ENCODE results near the gene KCNJ11. TPM values are rescaled to one million over a fixed set of nuclear protein-coding genes. Genes with fewer than 3 reads are reported as not detected.

KCNJ11 gene
- total and polyA plus RNA-seq, 2 of the 8 experiments (the other 6 are each of a cell fraction or from before 2014, with no cell fraction given) = 3.8 to 6.3 TPM

GRCh38 chr11:17354601-17354991 is 33.9 kb downstream of the KCNJ11 start:
- Histone ChIP-seq H3K79me1 (ENCODE audit: low read depth, low read length) (no peaks in the 10 kb centered on the region), H3K27ac (ENCODE audit: low read depth, low read length) (no peak overlapping the region), H3K4ac (replicated peaks; ENCODE audit: insufficient read length, low read depth, low read length) (no peak overlapping the region), H2BK15ac (ENCODE audit: low read length) (no peak overlapping the region), H3K4me3 (ENCODE audit: extremely low read depth in 1 of 4, insufficient read depth in 2 of 4, low read depth in 3 of 4, low read length in 4 of 4) (no peak overlapping the region), H2BK12ac (ENCODE audit: low read depth, low read length) (no peak overlapping the region), H3K9me3 (ENCODE audit: insufficient read depth in 2 of 2, low read depth in 1 of 2, low read length in 1 of 2) (no peaks in the 10 kb centered on the region), H2AK5ac (ENCODE audit: low read depth, low read length) (no peak overlapping the region), H2BK120ac (replicated peaks; ENCODE audit: low read depth, low read length) (no peak overlapping the region), H3K4me2 (ENCODE audit: insufficient read depth in 1 of 2, low read depth in 2 of 2, low read length in 2 of 2) (no peak overlapping the region), H4K8ac (ENCODE audit: extremely low read depth, insufficient read depth, low read length) (no peak overlapping the region), H3K9ac (replicated peaks in 1 of 4; ENCODE audit: extremely low read depth in 1 of 4, low read depth in 3 of 4, low read length in 3 of 4) (no peak overlapping the region), H3K79me2 (ENCODE audit: control insufficient read depth in 1 of 2, insufficient read depth in 2 of 2, low read length in 2 of 2) (no peaks in the 10 kb centered on the region), H3K27me3 (replicated peaks in 1 of 4; ENCODE audit: control insufficient read depth in 3 of 4, extremely low read depth in 1 of 4, insufficient read depth in 3 of 4, low read length in 3 of 4) (peaks cover 29 to 47% (median 40%) of the 10 kb centered on the region in 4 experiments), H3K23ac (ENCODE audit: insufficient read length) (no peak overlapping the region), H4K20me1 (replicated peaks in 1 of 2; ENCODE audit: control insufficient read depth in 1 of 2, insufficient read depth in 2 of 2, low read length in 2 of 2) (peaks cover 0 to 2% of the 10 kb centered on the region in 2 experiments), H3K18ac (ENCODE audit: extremely low read depth, low read length) (no peak overlapping the region), H3K4me1 (replicated peaks in 1 of 4; ENCODE audit: control insufficient read depth in 3 of 4, insufficient read depth in 4 of 4, low read length in 3 of 4) (peaks cover 0 to 8% (median 4%) of the 10 kb centered on the region in 4 experiments; a peak in 5 of 7 replicates), H3K56ac (replicated peaks; ENCODE audit: insufficient read length, low read depth, low read length) (no peak overlapping the region), H3K36me3 (ENCODE audit: control insufficient read depth in 2 of 4, insufficient read depth in 4 of 4, low read length in 3 of 4) (no peaks in the 10 kb centered on the region), H2BK20ac (ENCODE audit: low read length) (no peak overlapping the region), H3K23me2 (ENCODE audit: low read depth, low read length) (peaks cover 15% of the 10 kb centered on the region; the same call in 1 of the 2 replicates), H2BK5ac (ENCODE audit: low read depth, low read length) (no peak overlapping the region), H2AFZ (ENCODE audit: low read length) (no peak overlapping the region), H4K91ac (replicated peaks; ENCODE audit: insufficient read length, low read length) (no peak overlapping the region), H3K14ac (ENCODE audit: insufficient read length) (no peak overlapping the region), H4K5ac (ENCODE audit: insufficient read length, low read depth, low read length) (no peak overlapping the region)
- ChIA-PET POLR2A (ENCODE audit: partially characterized antibody) (interaction anchor here (0.7 kb wide), 1 partner anchor 13 kb away, joined by 5 read pairs; no protein-coding TSS in a partner anchor), CTCF (ENCODE audit: partially characterized antibody) (interaction anchor here (0.7 to 3.2 kb wide), 20 partner anchors 11 to 364 kb away, joined by 3 to 17 read pairs (median 4); no protein-coding TSS in a partner anchor)
- 65% methylated on average over 3 of the region's 3 CpGs; no CpG with 5 or more reads in 1 of the 2 experiments for WGBS, 2 experiments (ENCODE audit: extremely low coverage in 1 of 2, insufficient coverage in 1 of 2, insufficient read length in 1 of 2, insufficient replicate concordance in 2 of 2, low coverage in 1 of 2, low lambda C conversion rate in 2 of 2, missing lambda C conversion rate in 1 of 2)
- peak in 1 of 2 experiments; percentile 80 for DNase-seq (ENCODE audit: low read depth in 1 of 2, low spot score in 2 of 2)
- peak; percentile 13 for FAIRE-seq
- TF ChIP-seq, protein P1, sequence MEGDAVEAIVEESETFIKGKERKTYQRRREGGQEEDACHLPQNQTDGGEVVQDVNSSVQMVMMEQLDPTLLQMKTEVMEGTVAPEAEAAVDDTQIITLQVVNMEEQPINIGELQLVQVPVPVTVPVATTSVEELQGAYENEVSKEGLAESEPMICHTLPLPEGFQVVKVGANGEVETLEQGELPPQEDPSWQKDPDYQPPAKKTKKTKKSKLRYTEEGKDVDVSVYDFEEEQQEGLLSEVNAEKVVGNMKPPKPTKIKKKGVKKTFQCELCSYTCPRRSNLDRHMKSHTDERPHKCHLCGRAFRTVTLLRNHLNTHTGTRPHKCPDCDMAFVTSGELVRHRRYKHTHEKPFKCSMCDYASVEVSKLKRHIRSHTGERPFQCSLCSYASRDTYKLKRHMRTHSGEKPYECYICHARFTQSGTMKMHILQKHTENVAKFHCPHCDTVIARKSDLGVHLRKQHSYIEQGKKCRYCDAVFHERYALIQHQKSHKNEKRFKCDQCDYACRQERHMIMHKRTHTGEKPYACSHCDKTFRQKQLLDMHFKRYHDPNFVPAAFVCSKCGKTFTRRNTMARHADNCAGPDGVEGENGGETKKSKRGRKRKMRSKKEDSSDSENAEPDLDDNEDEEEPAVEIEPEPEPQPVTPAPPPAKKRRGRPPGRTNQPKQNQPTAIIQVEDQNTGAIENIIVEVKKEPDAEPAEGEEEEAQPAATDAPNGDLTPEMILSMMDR (IDR thresholded peaks at IDR 0.05; ENCODE audit: control extremely low read depth in 1 of 3, insufficient read depth in 1 of 3, low read depth in 1 of 3, low read length in 3 of 3) = peak in 2 of 3 experiments; percentile 54 to 59; a peak in 2 of 4 replicates
- TF ChIP-seq POLR2A (IDR thresholded peaks at IDR 0.05; ENCODE audit: control extremely low read depth in 1 of 2, low read depth in 2 of 2, low read length in 2 of 2) = no peak
- peak; percentile 26 to 54; a peak in 3 of 4 replicates for TF ChIP-seq RAD21 (IDR thresholded peaks at IDR 0.05 in 1 of 2, conservative IDR thresholded peaks at IDR 0.05 in 1 of 2; ENCODE audit: low read depth in 2 of 2, low read length in 2 of 2)
- no peak for TF ChIP-seq CBX8 (IDR thresholded peaks at IDR 0.05; ENCODE audit: borderline replicate concordance, low read depth, low read length)
